Effector CD4-positive, alpha-beta T cell (primary cell): Measurements from ENCODE around the gene LHX5.

Source experiments
- DNase-seq: peaks from one replicate; pipeline ENCODE4 v3.0.0-alpha.2; 2020

LHX5 gene

GRCh38 chr12:113477171-113477841, 5.6 kb upstream of the LHX5 start:
- no peak for DNase-seq

- no peak for DNase-seq
Observed at GRCh38 chr12:113476176-113476986, 4.7 kb upstream of the LHX5 start.

- no peak for DNase-seq
Observed at GRCh38 chr12:113475451-113476175, 3.9 kb upstream of the LHX5 start.

- no peak for DNase-seq
Observed at GRCh38 chr12:113474635-113475436, 3.2 kb upstream of the LHX5 start.

- no peak for DNase-seq
Observed at GRCh38 chr12:113473942-113474341, 2.3 kb upstream of the LHX5 start.

GRCh38 chr12:113473400-113473799, 1.7 kb upstream of the LHX5 start:
- DNase-seq = no peak

- no peak for DNase-seq
Observed at GRCh38 chr12:113472191-113473121, 785 bp upstream of the LHX5 start.

GRCh38 chr12:113470871-113471618, 626 bp downstream of the LHX5 start:
- no peak for DNase-seq

GRCh38 chr12:113469949-113470743, 1.5 kb downstream of the LHX5 start:
- DNase-seq = no peak

GRCh38 chr12:113469224-113469948, 2.3 kb downstream of the LHX5 start:
- no peak for DNase-seq

- no peak for DNase-seq
Observed at GRCh38 chr12:113468365-113469223, 3.1 kb downstream of the LHX5 start.

- DNase-seq = no peak
Observed at GRCh38 chr12:113467502-113468364, 3.9 kb downstream of the LHX5 start.

- no peak for DNase-seq
Observed at GRCh38 chr12:113467142-113467501, 4.5 kb downstream of the LHX5 start.

GRCh38 chr12:113466454-113467141, 5.1 kb downstream of the LHX5 start:
- no peak for DNase-seq

- DNase-seq = no peak
Observed at GRCh38 chr12:113465808-113466453, 5.7 kb downstream of the LHX5 start.
